ENCODE measurements around the gene CCDC146. TPM values are rescaled to one million over a fixed set of nuclear protein-coding genes. Genes with fewer than 3 reads are reported as not detected.
A peak's percentile ranks its signal among the peaks of the same experiment; 100 is the strongest.
"Not testable (repeated sequence)": the region's sequence is repeated elsewhere in the genome, so short reads cannot be mapped to it uniquely, and the experiment has no call there.

CCDC146 gene
- total and polyA plus RNA-seq, 7 experiments from 2014 or later, result 0.98 to 15.6 (median 14.5) TPM

DNA sequence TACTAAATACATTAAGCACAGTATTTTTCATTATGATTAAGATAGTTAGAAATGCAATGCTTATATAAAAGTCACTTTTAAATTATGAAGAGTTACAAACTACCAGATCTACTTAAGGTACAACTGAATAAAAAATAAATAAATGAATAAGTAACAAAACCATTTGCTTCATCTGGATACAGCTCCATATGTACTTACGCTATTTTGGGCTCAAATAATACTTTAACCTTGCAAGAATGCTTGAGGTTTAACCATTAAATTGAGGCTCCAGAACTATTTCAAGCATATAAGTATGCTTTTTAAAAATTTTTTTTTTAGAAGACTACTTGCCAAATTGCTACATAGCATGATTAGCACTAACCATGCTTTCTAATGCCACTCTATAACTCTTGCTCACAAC is 14.1 kb upstream of the CCDC146 start:
- H3K4me3 ChIP-seq (ENCODE audit: low read length); H3K27ac ChIP-seq (ENCODE audit: low read depth, low read length); H3K27ac Mint-ChIP-seq; H3K36me3 Mint-ChIP-seq; CTCF ChIA-PET; H3K27me3 ChIP-seq (ENCODE audit: control insufficient read depth in 2 of 2, insufficient read depth in 2 of 2, low read length in 2 of 2); H3K4me1 Mint-ChIP-seq; H3K9me3 Mint-ChIP-seq; H3K27me3 Mint-ChIP-seq; POLR2A ChIA-PET; H3K4me3 Mint-ChIP-seq; ATAC-seq; H3K36me3 ChIP-seq (ENCODE audit: control insufficient read depth in 2 of 3, insufficient read depth in 3 of 3, low read length in 3 of 3); H3K9me3 ChIP-seq (ENCODE audit: control insufficient read depth in 2 of 3, low read length in 3 of 3); intact Hi-C loops (cut with micrococcal nuclease); DNase-seq; H3K4me1 ChIP-seq (ENCODE audit: control insufficient read depth in 2 of 2, insufficient read depth in 2 of 2, low read length in 2 of 2): not testable (repeated sequence)

GRCh38 chr7:77112719-77113306 is 9.6 kb upstream of the CCDC146 start:
- H3K9me3 ChIP-seq (ENCODE audit: control insufficient read depth in 2 of 3, low read length in 3 of 3); H3K4me3 ChIP-seq (ENCODE audit: low read length); H3K27ac ChIP-seq (ENCODE audit: low read depth, low read length); H3K27ac Mint-ChIP-seq; H3K36me3 Mint-ChIP-seq; intact Hi-C loops (cut with micrococcal nuclease); H3K27me3 ChIP-seq (ENCODE audit: control insufficient read depth in 2 of 2, insufficient read depth in 2 of 2, low read length in 2 of 2); CTCF ChIA-PET; H3K4me3 Mint-ChIP-seq; POLR2A ChIA-PET; H3K4me1 Mint-ChIP-seq; H3K27me3 Mint-ChIP-seq; H3K9me3 Mint-ChIP-seq; H3K36me3 ChIP-seq (ENCODE audit: control insufficient read depth in 2 of 3, insufficient read depth in 3 of 3, low read length in 3 of 3); H3K4me1 ChIP-seq (ENCODE audit: control insufficient read depth in 2 of 2, insufficient read depth in 2 of 2, low read length in 2 of 2): not testable (repeated sequence)
- ATAC-seq, result peak; percentile 59
- DNase-seq, result peak in 5 of 9 donors; percentile 11 to 44 (median 30)

GRCh38 chr7:77125486-77125885 is 3.1 kb downstream of the CCDC146 start:
- H3K36me3 Mint-ChIP-seq; H3K27me3 Mint-ChIP-seq; H3K36me3 ChIP-seq (ENCODE audit: control insufficient read depth in 2 of 3, insufficient read depth in 3 of 3, low read length in 3 of 3); H3K27me3 ChIP-seq (ENCODE audit: control insufficient read depth in 2 of 2, insufficient read depth in 2 of 2, low read length in 2 of 2); H3K9me3 Mint-ChIP-seq; H3K9me3 ChIP-seq (ENCODE audit: control insufficient read depth in 2 of 3, low read length in 3 of 3); H3K4me3 ChIP-seq (ENCODE audit: low read length); POLR2A ChIA-PET; H3K4me3 Mint-ChIP-seq; H3K27ac Mint-ChIP-seq; H3K4me1 ChIP-seq (ENCODE audit: control insufficient read depth in 2 of 2, insufficient read depth in 2 of 2, low read length in 2 of 2); H3K27ac ChIP-seq (ENCODE audit: low read depth, low read length); ATAC-seq: not testable (repeated sequence)
- H3K4me1 Mint-ChIP-seq, result peaks cover 4 to 23% (median 13%) of the 10 kb centered on the region in 7 donors
- DNase-seq, result peak in 2 of 9 donors; percentile 7 to 21
- CTCF ChIA-PET, result interaction anchor here (1.0 to 2.3 kb wide), 2 partner anchors 122 to 123 kb away, joined by 4 to 7 read pairs; no protein-coding TSS in a partner anchor
- intact Hi-C loops (cut with micrococcal nuclease), result loop anchor here in 1 of 2 donors (10.0 kb wide), 1 partner anchor 69 kb away; the partner anchor contains the start of gene FGL2

- peaks cover 4 to 18% (median 6%) of the 10 kb centered on the region in 7 donors for H3K4me1 Mint-ChIP-seq
- H3K9me3 ChIP-seq (ENCODE audit: control insufficient read depth in 2 of 3, low read length in 3 of 3); H3K27ac ChIP-seq (ENCODE audit: low read depth, low read length); H3K4me1 ChIP-seq (ENCODE audit: control insufficient read depth in 2 of 2, insufficient read depth in 2 of 2, low read length in 2 of 2); ATAC-seq; H3K4me3 Mint-ChIP-seq; DNase-seq; H3K27ac Mint-ChIP-seq; H3K4me3 ChIP-seq (ENCODE audit: low read length); H3K27me3 Mint-ChIP-seq; H3K9me3 Mint-ChIP-seq; POLR2A ChIA-PET; H3K27me3 ChIP-seq (ENCODE audit: control insufficient read depth in 2 of 2, insufficient read depth in 2 of 2, low read length in 2 of 2); H3K36me3 Mint-ChIP-seq; H3K36me3 ChIP-seq (ENCODE audit: control insufficient read depth in 2 of 3, insufficient read depth in 3 of 3, low read length in 3 of 3): not testable (repeated sequence)
- intact Hi-C loops (cut with micrococcal nuclease), result loop anchor here in 1 of 2 donors (10.0 kb wide), 1 partner anchor 68 kb away; the partner anchor contains the start of gene FGL2
- CTCF ChIA-PET, result interaction anchor here (2.3 kb wide), 1 partner anchor 120 kb away, joined by 7 read pairs; no protein-coding TSS in a partner anchor
Measured at GRCh38 chr7:77127009-77127408, 4.6 kb downstream of the CCDC146 start.

- intact Hi-C loops (cut with micrococcal nuclease), result loop anchor here in 1 of 2 donors (10.0 kb wide), 1 partner anchor 66 kb away; the partner anchor contains the start of gene FGL2
- H3K4me1 Mint-ChIP-seq, result peaks cover 0 to 13% (median 0%) of the 10 kb centered on the region in 7 donors
- ATAC-seq, result peak; percentile 57
- H3K27me3 ChIP-seq (ENCODE audit: control insufficient read depth in 2 of 2, insufficient read depth in 2 of 2, low read length in 2 of 2); H3K36me3 Mint-ChIP-seq; H3K4me1 ChIP-seq (ENCODE audit: control insufficient read depth in 2 of 2, insufficient read depth in 2 of 2, low read length in 2 of 2); H3K27me3 Mint-ChIP-seq; DNase-seq; H3K27ac ChIP-seq (ENCODE audit: low read depth, low read length); H3K4me3 ChIP-seq (ENCODE audit: low read length); H3K4me3 Mint-ChIP-seq; CTCF ChIA-PET; H3K9me3 ChIP-seq (ENCODE audit: control insufficient read depth in 2 of 3, low read length in 3 of 3); POLR2A ChIA-PET; H3K36me3 ChIP-seq (ENCODE audit: control insufficient read depth in 2 of 3, insufficient read depth in 3 of 3, low read length in 3 of 3); H3K9me3 Mint-ChIP-seq: not testable (repeated sequence)
- peak overlapping the region in 1 of 9 donors; percentile 49 for H3K27ac Mint-ChIP-seq
Measured at GRCh38 chr7:77128582-77129410, 6.4 kb downstream of the CCDC146 start.

DNA sequence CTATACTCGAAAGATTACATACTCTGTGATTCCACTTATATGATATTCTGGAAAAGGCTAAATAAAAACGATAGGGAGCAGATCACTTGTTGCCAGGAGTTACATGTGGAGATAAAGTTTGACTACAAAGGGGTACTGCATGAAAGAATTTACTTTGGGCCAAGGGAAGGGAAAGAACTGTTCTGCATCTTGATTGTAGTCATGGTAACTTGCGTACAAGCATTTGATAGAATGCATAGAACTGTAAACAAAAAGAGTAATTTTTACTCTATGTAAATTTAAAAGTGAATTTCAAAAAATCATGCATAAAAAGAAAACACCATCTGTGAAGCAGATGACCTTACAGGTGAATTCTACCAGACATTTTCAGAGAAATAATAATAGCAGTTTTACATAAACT is 9.4 kb downstream of the CCDC146 start:
- DNase-seq; H3K27ac ChIP-seq (ENCODE audit: low read depth, low read length); H3K36me3 Mint-ChIP-seq; H3K27me3 Mint-ChIP-seq; H3K9me3 ChIP-seq (ENCODE audit: control insufficient read depth in 2 of 3, low read length in 3 of 3); ATAC-seq; intact Hi-C loops (cut with micrococcal nuclease); H3K9me3 Mint-ChIP-seq; H3K4me1 ChIP-seq (ENCODE audit: control insufficient read depth in 2 of 2, insufficient read depth in 2 of 2, low read length in 2 of 2); CTCF ChIA-PET; POLR2A ChIA-PET; H3K36me3 ChIP-seq (ENCODE audit: control insufficient read depth in 2 of 3, insufficient read depth in 3 of 3, low read length in 3 of 3); H3K27ac Mint-ChIP-seq; H3K4me3 ChIP-seq (ENCODE audit: low read length); H3K27me3 ChIP-seq (ENCODE audit: control insufficient read depth in 2 of 2, insufficient read depth in 2 of 2, low read length in 2 of 2); H3K4me3 Mint-ChIP-seq: not testable (repeated sequence)
- H3K4me1 Mint-ChIP-seq, result peaks cover 0 to 13% (median 0%) of the 10 kb centered on the region in 7 donors
